ENCODE data around the gene TARBP1.

Gene TARBP1

GRCh38 chr1:234484218-234484617 is 5.2 kb upstream of the TARBP1 start:
- H3K36me3 ChIP-seq (ENCODE audit: control insufficient read depth in 5 of 5, insufficient read depth in 5 of 5, low read length in 5 of 5) = no peaks in the 10 kb centered on the region
- no peaks in the 10 kb centered on the region for H3K9me3 ChIP-seq (ENCODE audit: control insufficient read depth in 5 of 5, low read length in 5 of 5)
- no peak overlapping the region for H3K27ac ChIP-seq (ENCODE audit: low read depth, low read length)
- H3K27me3 ChIP-seq (ENCODE audit: control insufficient read depth in 5 of 5, insufficient read depth in 4 of 5, low read length in 5 of 5) = no peaks in the 10 kb centered on the region
- H3K4me3 ChIP-seq (ENCODE audit: low read depth in 1 of 5, low read length in 5 of 5) = no peak overlapping the region
- no peak overlapping the region for H3K9ac ChIP-seq (ENCODE audit: low read length in 5 of 5)
- peaks cover 0 to 12% (median 11%) of the 10 kb centered on the region in 5 donors for H3K4me1 ChIP-seq (ENCODE audit: control insufficient read depth in 5 of 5, insufficient read depth in 5 of 5, low read length in 5 of 5)

- Histone ChIP-seq H3K36me3 (ENCODE audit: control insufficient read depth in 5 of 5, insufficient read depth in 5 of 5, low read length in 5 of 5) (no peaks in the 10 kb centered on the region), H3K4me3 (ENCODE audit: low read depth in 1 of 5, low read length in 5 of 5) (no peak overlapping the region), H3K27ac (ENCODE audit: low read depth, low read length) (no peak overlapping the region), H3K27me3 (ENCODE audit: control insufficient read depth in 5 of 5, insufficient read depth in 4 of 5, low read length in 5 of 5) (no peaks in the 10 kb centered on the region), H3K9me3 (ENCODE audit: control insufficient read depth in 5 of 5, low read length in 5 of 5) (no peaks in the 10 kb centered on the region), H3K9ac (ENCODE audit: low read length in 5 of 5) (no peak overlapping the region), H3K4me1 (ENCODE audit: control insufficient read depth in 5 of 5, insufficient read depth in 5 of 5, low read length in 5 of 5) (peaks cover 0 to 17% (median 14%) of the 10 kb centered on the region in 5 donors)
These were observed 2.8 kb upstream of the TARBP1 start for GRCh38 chr1:234481771-234482170.

DNA sequence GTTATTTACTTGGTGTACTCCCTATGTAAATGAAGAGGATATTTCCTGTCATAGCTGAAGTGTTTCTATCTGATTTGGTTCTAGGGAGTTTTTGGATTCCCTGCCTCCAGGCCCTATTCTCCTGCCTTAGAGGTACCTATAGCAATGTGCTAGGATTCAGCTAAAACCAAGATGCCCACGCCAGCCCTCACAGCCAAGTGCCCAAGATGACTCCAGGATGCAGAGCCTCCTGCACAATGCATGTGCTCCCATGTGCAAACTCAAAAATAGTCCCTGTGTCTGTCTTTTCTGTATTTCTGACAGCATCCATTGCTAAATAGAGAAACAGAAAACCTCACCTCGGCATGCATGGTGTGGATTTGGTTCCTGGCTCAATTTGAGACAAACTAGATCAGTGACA is 887 bp upstream of the TARBP1 start:
- Histone ChIP-seq H3K36me3 (ENCODE audit: control insufficient read depth in 5 of 5, insufficient read depth in 5 of 5, low read length in 5 of 5) (no peaks in the 10 kb centered on the region), H3K27ac (ENCODE audit: low read depth, low read length) (no peak overlapping the region), H3K4me1 (ENCODE audit: control insufficient read depth in 5 of 5, insufficient read depth in 5 of 5, low read length in 5 of 5) (peaks cover 0 to 17% (median 15%) of the 10 kb centered on the region in 5 donors), H3K9ac (ENCODE audit: low read length in 5 of 5) (no peak overlapping the region), H3K4me3 (ENCODE audit: low read depth in 1 of 5, low read length in 5 of 5) (no peak overlapping the region), H3K27me3 (ENCODE audit: control insufficient read depth in 5 of 5, insufficient read depth in 4 of 5, low read length in 5 of 5) (no peaks in the 10 kb centered on the region), H3K9me3 (ENCODE audit: control insufficient read depth in 5 of 5, low read length in 5 of 5) (no peaks in the 10 kb centered on the region)

DNA sequence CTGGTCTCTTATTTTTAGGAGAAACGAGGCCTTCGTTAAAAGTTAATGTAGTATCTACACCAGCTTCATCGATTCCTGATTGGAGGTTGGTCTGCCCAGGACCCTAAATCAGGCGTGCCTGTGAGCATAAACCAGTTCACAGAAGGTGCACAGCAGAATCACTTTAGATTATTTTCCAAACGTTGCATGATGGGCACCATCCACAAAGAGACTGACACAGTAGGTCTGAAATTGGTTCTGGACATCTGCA is 256 bp upstream of the TARBP1 start:
- H3K27me3 ChIP-seq (ENCODE audit: control insufficient read depth in 5 of 5, insufficient read depth in 4 of 5, low read length in 5 of 5) = no peaks in the 10 kb centered on the region
- no peaks in the 10 kb centered on the region for H3K9me3 ChIP-seq (ENCODE audit: control insufficient read depth in 5 of 5, low read length in 5 of 5)
- H3K9ac ChIP-seq (ENCODE audit: low read length in 5 of 5) = no peak overlapping the region
- peaks cover 0 to 19% (median 15%) of the 10 kb centered on the region in 5 donors for H3K4me1 ChIP-seq (ENCODE audit: control insufficient read depth in 5 of 5, insufficient read depth in 5 of 5, low read length in 5 of 5)
- no peak overlapping the region for H3K27ac ChIP-seq (ENCODE audit: low read depth, low read length)
- no peaks in the 10 kb centered on the region for H3K36me3 ChIP-seq (ENCODE audit: control insufficient read depth in 5 of 5, insufficient read depth in 5 of 5, low read length in 5 of 5)
- peak overlapping the region; percentile 36 to 90 (median 84) for H3K4me3 ChIP-seq (ENCODE audit: low read depth in 1 of 5, low read length in 5 of 5)

DNA sequence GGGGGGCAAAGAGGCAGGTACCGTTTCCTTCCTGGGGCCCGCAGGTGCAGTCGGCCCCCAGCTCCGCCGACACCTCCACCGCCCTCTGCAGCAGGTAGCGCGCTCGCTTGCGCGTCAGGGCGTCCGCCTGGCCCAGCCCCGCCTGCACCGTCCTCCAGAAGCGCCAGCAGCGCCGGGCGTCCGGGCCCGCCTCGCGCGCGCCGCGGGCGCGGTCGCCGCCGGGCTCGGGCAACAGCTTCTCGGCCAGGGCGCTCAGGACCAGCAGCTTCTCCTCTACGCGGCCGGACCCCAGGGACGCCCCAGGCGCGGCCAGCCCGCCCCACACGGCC is 863 bp downstream of the TARBP1 start:
- H3K4me1 ChIP-seq (ENCODE audit: control insufficient read depth in 5 of 5, insufficient read depth in 5 of 5, low read length in 5 of 5) = peaks cover 2 to 23% (median 17%) of the 10 kb centered on the region in 5 donors
- H3K36me3 ChIP-seq (ENCODE audit: control insufficient read depth in 5 of 5, insufficient read depth in 5 of 5, low read length in 5 of 5) = no peaks in the 10 kb centered on the region
- H3K4me3 ChIP-seq (ENCODE audit: low read depth in 1 of 5, low read length in 5 of 5) = peak overlapping the region; percentile 73 to 90 (median 84)
- H3K27me3 ChIP-seq (ENCODE audit: control insufficient read depth in 5 of 5, insufficient read depth in 4 of 5, low read length in 5 of 5) = no peaks in the 10 kb centered on the region
- no peaks in the 10 kb centered on the region for H3K9me3 ChIP-seq (ENCODE audit: control insufficient read depth in 5 of 5, low read length in 5 of 5)
- H3K9ac ChIP-seq (ENCODE audit: low read length in 5 of 5) = peak overlapping the region in 4 of 5 donors; percentile 31 to 77 (median 70)
- H3K27ac ChIP-seq (ENCODE audit: low read depth, low read length) = no peak overlapping the region

DNA sequence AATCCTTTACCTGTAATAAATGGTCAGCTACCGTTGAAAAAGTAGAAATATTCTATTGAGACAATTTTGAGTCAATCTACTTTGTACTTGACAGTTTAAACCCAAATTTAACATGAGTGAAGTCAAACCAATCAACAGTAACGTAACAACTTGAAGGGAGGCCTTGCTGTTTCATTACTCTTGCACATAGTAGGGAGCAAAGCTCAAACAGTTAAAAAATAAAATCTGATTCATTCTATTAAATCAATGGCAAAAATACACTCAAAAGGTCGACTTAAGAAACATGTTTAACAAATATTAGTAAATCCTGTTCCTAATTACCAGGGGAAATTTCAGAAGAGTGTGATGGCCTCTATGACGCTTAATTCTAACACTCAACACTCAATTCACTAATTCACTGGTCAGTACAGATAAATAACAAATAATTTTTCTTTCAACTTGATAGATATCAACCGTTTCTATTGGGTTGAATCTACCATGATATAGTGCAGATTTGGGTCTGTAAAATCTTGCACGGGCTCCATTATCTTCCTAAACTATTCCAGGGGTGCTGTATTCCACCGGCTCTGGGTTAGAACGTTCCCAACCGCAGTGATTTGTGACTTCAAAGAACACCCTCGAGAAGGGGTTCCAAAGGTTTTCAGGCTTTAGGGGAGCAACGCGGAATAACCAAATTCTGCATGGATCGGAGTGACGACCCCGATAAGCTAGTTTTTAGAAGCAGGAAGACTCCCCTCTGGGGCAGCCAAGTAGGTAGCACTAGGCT is 1.4 kb downstream of the TARBP1 start:
- H3K27me3 ChIP-seq (ENCODE audit: control insufficient read depth in 5 of 5, insufficient read depth in 4 of 5, low read length in 5 of 5) = no peaks in the 10 kb centered on the region
- no peaks in the 10 kb centered on the region for H3K36me3 ChIP-seq (ENCODE audit: control insufficient read depth in 5 of 5, insufficient read depth in 5 of 5, low read length in 5 of 5)
- no peak overlapping the region for H3K27ac ChIP-seq (ENCODE audit: low read depth, low read length)
- H3K9me3 ChIP-seq (ENCODE audit: control insufficient read depth in 5 of 5, low read length in 5 of 5) = no peaks in the 10 kb centered on the region
- H3K4me1 ChIP-seq (ENCODE audit: control insufficient read depth in 5 of 5, insufficient read depth in 5 of 5, low read length in 5 of 5) = peaks cover 2 to 27% (median 21%) of the 10 kb centered on the region in 5 donors
- H3K4me3 ChIP-seq (ENCODE audit: low read depth in 1 of 5, low read length in 5 of 5) = peak overlapping the region; percentile 73 to 90 (median 84)
- peak overlapping the region in 4 of 5 donors; percentile 31 to 77 (median 70) for H3K9ac ChIP-seq (ENCODE audit: low read length in 5 of 5)

- H3K4me3 ChIP-seq (ENCODE audit: low read depth in 1 of 5, low read length in 5 of 5) = no peak overlapping the region
- H3K27ac ChIP-seq (ENCODE audit: low read depth, low read length) = no peak overlapping the region
- H3K4me1 ChIP-seq (ENCODE audit: control insufficient read depth in 5 of 5, insufficient read depth in 5 of 5, low read length in 5 of 5) = peaks cover 2 to 27% (median 21%) of the 10 kb centered on the region in 5 donors
- H3K9me3 ChIP-seq (ENCODE audit: control insufficient read depth in 5 of 5, low read length in 5 of 5) = no peaks in the 10 kb centered on the region
- H3K9ac ChIP-seq (ENCODE audit: low read length in 5 of 5) = no peak overlapping the region
- peaks cover 0 to 2% (median 0%) of the 10 kb centered on the region in 5 donors for H3K36me3 ChIP-seq (ENCODE audit: control insufficient read depth in 5 of 5, insufficient read depth in 5 of 5, low read length in 5 of 5)
- H3K27me3 ChIP-seq (ENCODE audit: control insufficient read depth in 5 of 5, insufficient read depth in 4 of 5, low read length in 5 of 5) = no peaks in the 10 kb centered on the region
These were observed 2.8 kb downstream of the TARBP1 start for GRCh38 chr1:234476172-234476571.

DNA sequence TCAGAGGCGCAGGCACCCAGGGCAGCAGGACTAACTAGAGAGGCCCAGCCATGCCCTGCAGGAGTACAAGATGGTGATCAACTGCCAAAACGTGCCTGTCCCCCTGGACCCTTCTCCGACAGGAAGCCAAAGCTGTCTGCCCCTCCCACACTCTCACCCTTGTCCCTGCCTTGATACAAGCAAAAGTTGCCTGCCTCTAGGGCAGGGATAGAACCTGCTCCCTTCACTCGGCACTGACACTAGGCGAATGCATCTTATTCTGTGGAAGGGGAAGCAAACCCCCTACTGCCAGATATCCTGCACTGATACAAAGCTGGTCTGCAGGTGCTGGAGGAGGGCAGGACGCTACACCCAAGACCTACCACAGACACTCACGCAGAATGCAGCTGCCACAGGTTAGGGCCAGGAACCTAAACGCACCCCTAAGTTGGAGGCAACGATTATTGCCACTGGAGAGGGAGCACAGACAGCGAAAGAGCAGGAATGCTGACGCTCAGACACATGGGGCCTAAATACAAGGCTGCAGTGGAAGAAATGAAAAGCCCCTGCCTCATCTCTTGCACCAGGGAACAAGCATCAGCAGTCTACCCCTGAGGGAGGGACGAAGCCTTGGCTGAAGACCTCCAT is 3.7 kb downstream of the TARBP1 start:
- Histone ChIP-seq H3K4me1 (ENCODE audit: control insufficient read depth in 5 of 5, insufficient read depth in 5 of 5, low read length in 5 of 5) (peaks cover 2 to 27% (median 21%) of the 10 kb centered on the region in 5 donors), H3K27ac (ENCODE audit: low read depth, low read length) (no peak overlapping the region)

DNA sequence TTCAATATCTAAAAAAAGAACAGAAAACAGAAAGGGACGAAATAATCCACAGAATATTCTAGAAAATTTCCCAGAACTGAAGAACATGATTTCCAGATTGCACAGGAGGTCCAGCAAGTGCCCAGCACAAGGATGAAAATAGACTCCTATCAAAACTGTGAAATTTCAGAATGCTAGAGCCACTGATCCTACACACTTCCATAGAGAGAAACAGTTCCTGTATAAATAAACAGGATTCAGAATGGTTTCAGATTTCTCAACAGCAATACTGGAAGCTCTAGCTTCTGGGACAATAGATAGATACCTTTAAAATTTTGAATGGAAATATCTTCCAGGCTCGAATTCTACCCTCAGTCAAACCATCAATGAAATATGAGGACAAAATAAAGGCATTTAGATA is 4.6 kb downstream of the TARBP1 start:
- Histone ChIP-seq H3K9me3 (ENCODE audit: control insufficient read depth in 5 of 5, low read length in 5 of 5) (no peaks in the 10 kb centered on the region), H3K9ac (ENCODE audit: low read length in 5 of 5) (no peak overlapping the region), H3K36me3 (ENCODE audit: control insufficient read depth in 5 of 5, insufficient read depth in 5 of 5, low read length in 5 of 5) (peaks cover 0 to 2% (median 0%) of the 10 kb centered on the region in 5 donors), H3K27ac (ENCODE audit: low read depth, low read length) (no peak overlapping the region), H3K4me3 (ENCODE audit: low read depth in 1 of 5, low read length in 5 of 5) (no peak overlapping the region), H3K4me1 (ENCODE audit: control insufficient read depth in 5 of 5, insufficient read depth in 5 of 5, low read length in 5 of 5) (peaks cover 2 to 27% (median 20%) of the 10 kb centered on the region in 5 donors), H3K27me3 (ENCODE audit: control insufficient read depth in 5 of 5, insufficient read depth in 4 of 5, low read length in 5 of 5) (no peaks in the 10 kb centered on the region)

More for the DNA sequence above, 3.7 kb downstream of the TARBP1 start:
- Histone ChIP-seq H3K4me3 (ENCODE audit: low read depth in 1 of 5, low read length in 5 of 5) (no peak overlapping the region), H3K9ac (ENCODE audit: low read length in 5 of 5) (no peak overlapping the region), H3K9me3 (ENCODE audit: control insufficient read depth in 5 of 5, low read length in 5 of 5) (no peaks in the 10 kb centered on the region), H3K36me3 (ENCODE audit: control insufficient read depth in 5 of 5, insufficient read depth in 5 of 5, low read length in 5 of 5) (peaks cover 0 to 2% (median 0%) of the 10 kb centered on the region in 5 donors), H3K27me3 (ENCODE audit: control insufficient read depth in 5 of 5, insufficient read depth in 4 of 5, low read length in 5 of 5) (no peaks in the 10 kb centered on the region)

- Histone ChIP-seq H3K9ac (ENCODE audit: low read length in 5 of 5) (no peak overlapping the region), H3K36me3 (ENCODE audit: control insufficient read depth in 5 of 5, insufficient read depth in 5 of 5, low read length in 5 of 5) (peaks cover 0 to 2% (median 0%) of the 10 kb centered on the region in 5 donors), H3K4me3 (ENCODE audit: low read depth in 1 of 5, low read length in 5 of 5) (no peak overlapping the region), H3K4me1 (ENCODE audit: control insufficient read depth in 5 of 5, insufficient read depth in 5 of 5, low read length in 5 of 5) (peaks cover 2 to 23% (median 15%) of the 10 kb centered on the region in 5 donors), H3K27me3 (ENCODE audit: control insufficient read depth in 5 of 5, insufficient read depth in 4 of 5, low read length in 5 of 5) (no peaks in the 10 kb centered on the region), H3K9me3 (ENCODE audit: control insufficient read depth in 5 of 5, low read length in 5 of 5) (no peaks in the 10 kb centered on the region), H3K27ac (ENCODE audit: low read depth, low read length) (no peak overlapping the region)
These were observed 5.9 kb downstream of the TARBP1 start for GRCh38 chr1:234473118-234473517.
